Measurements from ENCODE around the gene UPK3A.

Gene UPK3A

DNA sequence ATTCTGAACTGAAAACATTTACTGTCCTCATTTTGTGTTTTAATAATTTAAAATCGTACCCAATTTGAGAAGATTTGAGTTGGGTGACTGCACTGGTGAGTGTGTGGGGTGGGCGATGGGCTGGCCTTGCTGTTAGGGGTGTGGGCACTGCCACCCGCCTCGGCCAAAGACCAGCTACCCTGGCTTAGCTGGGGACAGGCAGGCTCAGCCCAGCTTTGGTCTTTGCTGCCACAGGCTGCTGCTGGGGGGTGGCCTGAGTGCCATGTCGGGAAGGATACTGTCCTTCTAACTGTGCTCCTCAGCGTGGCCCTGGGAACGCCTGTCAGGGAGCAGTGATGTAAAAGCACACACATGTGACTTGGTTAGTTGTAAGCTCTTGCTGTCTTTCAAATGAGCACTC, 47.3 kb downstream of the UPK3A start:
- no peak for DNase-seq

DNA sequence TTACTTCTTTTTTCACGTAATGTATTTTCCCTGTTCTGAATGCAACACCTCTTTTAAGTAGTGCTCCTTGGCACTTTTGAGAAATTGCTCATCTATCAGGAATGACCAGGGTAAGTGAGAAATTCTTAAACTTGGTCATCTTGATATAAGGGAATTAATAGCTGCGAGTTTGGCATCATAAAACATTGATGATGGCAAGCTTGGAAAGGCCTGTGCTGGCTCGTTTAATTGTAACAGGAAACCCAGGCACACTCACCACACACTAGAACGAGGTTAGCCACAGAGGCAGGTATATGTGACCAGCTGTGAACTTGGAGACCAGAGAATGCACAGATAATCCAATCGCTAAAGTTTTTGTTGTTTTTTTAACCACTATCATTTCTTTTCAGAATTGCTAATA, 49.3 kb downstream of the UPK3A start:
- DNase-seq, result no peak

DNA sequence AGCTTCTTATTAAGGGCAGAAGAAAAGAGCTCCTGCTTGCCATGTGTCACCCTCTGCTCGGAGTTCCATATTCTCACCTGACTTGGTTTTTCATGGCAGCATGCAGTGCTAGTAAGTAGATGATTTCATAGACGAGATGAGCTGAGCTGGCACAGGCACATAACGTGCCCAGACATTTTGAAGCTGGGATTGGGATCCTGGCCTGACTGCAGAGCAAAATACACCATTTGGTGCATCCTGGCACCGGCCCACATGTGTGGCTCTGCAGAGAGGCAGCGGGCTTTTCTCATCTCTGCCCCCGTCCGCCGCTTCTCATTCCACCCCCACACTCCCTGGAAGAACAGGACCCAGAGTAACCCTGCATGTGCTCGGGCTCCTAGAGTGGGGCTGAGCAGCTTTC, 49.8 kb downstream of the UPK3A start:
- no peak for DNase-seq

DNA sequence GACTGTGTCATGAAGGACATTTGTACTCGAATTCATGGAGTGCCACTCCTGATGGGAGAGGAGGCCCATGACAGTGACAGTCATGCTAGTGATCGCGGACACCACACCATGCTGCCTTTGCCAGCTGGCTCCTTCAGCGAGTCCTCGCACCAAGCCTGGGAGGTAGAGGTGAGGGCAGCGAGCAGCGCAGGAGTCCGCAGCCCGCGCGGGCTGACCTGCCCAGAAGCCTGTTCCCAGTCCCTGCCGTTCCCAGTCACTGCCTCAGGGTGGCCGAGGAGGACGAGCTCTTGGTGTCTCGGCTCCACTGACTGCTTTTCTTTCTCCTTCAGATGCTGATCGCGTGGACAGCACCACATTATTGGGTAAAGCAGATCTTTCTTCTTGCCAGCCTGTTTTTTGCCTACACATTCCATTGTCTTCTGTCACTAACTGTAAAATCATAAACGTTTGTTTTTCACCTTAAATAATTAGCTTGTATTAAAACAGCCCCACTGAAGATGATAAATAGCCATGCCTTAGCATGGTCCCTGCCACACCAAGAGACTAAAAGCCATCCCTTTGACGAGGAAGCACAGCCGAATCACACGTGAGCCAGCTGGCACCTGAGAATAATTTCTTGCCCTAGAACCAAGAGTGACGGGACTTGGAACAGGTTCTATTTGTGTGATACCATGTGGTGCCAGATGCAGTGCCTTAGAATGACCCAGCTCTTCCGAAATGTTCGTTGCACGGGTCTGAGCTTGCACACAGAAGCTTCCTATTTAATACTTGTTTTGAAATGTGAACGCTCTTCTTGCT, 50.5 kb downstream of the UPK3A start:
- DNase-seq, result peak; percentile 20

DNA sequence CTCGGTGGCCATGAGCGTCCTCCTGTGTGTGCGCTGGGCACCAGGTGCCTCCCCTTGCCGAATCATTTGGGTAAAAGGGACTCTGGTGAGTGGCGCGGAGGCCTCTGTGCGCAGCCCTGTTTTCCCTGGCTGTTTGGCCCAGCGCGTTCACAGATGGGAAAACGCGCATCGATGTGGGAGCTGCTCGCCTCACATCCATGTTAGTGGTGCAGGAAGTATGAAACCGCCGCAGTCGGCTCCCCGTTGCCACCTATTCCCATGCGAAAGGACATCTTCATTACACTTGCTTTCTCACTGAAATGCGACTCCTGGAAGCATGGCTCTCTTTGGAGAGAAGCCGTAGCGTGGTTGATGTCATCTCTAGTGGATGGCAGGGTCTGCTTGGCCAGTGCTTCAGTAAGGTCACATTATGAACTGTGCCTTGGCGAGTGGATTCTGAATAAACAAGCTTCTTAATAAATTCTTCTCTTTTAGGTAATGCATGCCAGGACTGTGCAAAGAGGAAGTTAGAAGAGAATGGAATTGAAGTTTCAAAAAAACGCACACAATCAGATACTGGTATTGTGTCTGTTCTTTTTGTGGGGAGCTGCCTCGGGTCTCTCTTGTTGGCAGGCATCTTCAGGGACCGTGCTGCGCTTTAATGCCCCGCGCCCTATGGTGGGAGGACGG, 51.2 kb downstream of the UPK3A start:
- DNase-seq, result no peak

DNA sequence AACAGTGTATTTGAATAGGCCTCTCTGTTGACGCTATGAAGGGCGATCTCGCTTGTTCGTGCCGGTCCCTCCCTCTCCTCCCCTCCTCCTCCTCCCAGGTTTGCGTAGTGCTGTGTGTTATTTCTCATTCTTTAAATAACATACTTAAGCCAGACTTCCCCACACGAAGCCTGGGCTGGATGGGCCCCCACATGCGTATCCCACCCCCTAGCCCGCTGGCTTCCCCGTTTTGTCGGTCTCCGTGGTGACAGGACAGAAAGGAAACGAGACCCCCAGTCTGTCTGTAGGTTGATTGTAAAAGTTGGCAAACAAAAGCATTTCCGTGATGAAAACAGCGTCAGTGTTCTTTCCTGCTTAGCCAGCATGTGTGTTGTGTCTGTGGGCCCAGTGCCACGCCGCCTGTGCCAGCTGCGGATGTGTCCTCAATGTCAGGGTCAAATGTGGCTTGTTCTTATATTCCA, 52.3 kb downstream of the UPK3A start:
- peak; percentile 15 for DNase-seq

DNA sequence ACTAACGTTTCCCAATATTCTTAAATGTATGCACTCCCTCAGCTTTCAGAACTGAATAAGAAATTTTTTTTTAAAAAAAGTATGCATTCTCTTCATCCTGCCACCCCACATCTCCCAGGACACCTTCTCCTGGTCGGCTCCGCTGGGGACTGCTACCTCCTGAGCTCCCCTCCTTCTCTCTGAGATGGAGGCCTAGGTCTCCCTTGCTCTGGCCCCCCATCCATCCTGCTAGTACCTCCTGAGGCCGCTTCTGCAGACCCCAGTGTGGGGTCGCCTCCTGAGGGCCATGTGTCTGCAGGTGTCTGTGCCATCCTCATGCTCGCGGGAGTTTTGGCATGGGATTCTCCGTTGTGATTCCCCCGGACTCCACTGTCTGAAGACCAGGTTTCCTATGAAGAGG, 52.8 kb downstream of the UPK3A start:
- DNase-seq, result no peak

DNA sequence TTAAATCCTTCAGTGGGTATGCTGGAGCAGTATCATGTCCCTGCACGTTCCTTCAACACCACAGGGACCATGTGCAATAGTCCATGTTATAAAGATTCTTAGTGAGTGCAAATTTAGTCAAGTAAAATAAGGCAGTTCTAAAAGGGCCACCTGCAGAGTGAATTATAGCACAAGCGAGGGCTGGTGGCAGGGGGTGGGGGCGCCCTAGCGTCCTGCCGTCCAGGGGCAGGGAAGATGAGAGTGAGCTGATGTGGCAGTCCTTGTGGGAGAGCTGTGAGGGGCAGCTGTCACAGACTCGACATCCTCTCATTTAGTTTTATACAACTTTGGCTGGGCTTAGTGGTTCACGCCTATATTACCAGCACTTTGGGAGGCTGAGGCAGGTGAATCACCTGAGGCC, 54.0 kb downstream of the UPK3A start:
- DNase-seq, result no peak

DNA sequence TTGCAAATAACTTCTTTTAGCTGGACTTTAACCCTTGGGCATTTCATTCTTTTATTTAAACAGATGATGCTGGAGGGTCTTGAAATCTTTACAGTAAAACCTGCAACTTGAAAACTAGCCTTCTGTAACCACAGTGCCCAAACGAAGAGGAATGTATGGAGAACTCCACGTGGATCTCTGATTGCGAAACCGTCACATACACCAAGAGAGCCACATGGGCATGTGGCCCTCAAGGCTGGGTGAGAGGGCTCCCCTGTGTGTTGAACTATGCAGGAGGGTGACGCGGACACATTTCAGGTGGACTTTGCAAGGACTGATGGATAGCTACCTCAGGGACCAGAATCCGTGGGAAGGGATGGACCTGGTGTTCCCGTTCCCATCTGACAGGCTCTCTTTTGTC, 55.6 kb downstream of the UPK3A start:
- DNase-seq, result no peak

DNA sequence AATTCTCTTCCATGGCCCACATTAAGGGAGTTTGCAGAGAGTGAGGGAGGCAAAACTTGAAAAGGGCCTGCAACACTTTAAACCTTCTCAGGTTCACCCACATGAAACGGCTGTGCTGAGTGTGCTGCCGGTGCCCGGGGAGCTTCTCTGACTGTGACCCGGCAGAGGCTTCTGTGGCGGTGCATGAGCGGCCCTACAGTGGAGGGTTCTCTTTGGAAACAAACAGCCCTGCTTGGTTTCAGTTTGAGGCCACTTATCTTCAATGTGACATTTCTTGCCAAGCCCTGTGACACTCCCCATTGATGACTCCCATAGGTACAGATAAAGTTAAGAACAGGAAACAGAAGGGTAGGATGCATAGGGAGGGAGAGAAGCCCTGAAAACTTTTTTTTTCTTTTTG, 56.7 kb downstream of the UPK3A start:
- DNase-seq, result no peak

DNA sequence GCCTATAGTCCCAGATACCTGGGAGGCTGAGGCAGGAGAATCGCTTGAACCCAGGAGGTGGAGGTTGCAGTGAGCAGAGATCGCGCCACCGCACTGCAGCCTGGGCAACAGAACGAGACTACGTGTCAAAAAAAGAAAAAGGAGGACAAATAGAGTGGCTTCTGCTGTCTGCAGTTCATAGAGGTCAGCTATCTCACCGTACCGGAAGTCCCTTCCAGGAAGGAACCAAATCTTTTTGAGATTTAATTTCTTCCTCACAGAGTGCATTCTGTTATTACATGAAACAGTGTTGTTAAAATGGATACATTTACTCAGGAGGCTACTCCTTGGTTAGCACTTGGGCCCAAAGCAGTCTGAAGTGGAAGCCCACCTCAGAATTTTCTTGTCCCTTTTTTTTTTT, 58.4 kb downstream of the UPK3A start:
- DNase-seq, result no peak

DNA sequence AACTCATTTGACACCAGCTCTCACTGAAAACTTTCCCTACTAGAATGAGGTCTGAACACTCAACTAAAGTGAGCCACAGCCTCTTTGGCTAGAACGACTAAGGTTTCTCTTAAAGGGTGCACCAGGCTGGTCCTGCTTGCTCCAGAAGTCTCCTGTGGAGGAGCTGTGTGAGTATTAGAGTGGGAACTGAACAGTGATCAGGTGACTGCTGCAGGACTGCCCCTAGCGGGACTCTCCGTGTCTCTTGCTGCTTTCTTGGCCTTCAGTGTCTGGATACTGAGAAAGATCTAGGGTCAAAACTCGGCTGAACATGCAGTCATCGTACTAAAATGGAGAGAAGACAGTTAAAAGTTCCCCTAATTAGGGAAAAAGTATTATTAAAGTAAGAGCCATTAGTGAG, 59.6 kb downstream of the UPK3A start:
- DNase-seq, result peak; percentile 10

Data from fibroblast of skin of scalp (primary cell).